ENCODE data around the gene SNX25.
"Not testable (repeated sequence)": the region's sequence is repeated elsewhere in the genome, so short reads cannot be mapped to it uniquely, and the experiment has no call there.

Gene SNX25

DNA sequence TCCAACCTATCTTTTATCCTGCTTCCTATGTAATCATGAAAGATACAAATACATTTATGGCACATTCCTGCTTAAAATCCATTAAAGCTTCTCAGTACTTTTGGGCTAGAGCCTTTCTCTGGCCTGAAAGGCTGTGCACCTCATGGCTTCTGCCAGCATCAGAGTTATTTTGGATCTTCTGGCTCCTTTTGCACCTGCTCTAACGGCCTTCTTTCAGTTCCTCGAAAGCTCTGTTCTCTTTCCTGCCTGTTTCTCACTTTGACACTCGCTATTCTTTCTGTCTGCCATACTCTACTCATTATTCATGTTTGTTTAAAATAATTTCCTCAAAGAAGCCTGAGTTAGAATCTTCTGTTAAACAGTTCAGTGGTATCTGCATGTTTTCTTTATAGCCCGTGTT lies 100.4 kb downstream of the SNX25 start:
- DNase-seq = no peak

DNA sequence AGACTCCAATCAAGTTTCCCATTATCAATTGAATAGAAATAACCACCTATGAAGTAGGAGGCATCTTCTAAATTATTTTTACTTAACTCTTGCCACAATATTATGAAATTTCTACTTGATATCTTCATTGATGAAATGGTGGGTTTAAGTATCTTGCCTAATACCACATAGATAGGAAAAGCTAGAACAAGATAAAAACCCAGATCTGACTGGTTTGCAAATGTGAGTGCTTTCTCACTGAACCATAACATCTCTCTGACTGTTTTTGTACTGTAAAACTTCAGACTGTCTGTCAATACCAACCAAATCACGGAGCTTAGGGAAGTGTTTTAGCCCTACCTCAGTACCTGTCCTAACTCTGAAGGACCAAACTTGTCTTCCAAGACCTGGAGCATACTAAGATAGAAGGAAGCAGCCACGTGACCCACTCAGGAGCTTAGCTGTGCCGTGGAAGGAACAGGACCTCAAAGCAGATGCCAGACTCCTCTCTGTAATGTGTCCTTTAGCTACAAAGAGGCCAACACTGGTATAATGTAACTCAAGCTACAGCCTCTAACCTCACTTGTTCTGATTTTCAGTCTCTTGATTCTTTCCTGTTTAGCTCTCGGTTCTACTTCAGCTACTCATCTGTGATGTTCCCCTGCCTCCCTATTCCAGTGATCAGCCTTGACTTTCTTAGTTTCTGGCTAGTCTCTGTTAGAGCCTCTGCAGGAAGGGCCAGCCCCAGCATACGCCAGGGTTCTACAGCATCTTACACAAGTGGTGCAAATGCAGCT lies 101.9 kb downstream of the SNX25 start:
- no peak for DNase-seq

DNA sequence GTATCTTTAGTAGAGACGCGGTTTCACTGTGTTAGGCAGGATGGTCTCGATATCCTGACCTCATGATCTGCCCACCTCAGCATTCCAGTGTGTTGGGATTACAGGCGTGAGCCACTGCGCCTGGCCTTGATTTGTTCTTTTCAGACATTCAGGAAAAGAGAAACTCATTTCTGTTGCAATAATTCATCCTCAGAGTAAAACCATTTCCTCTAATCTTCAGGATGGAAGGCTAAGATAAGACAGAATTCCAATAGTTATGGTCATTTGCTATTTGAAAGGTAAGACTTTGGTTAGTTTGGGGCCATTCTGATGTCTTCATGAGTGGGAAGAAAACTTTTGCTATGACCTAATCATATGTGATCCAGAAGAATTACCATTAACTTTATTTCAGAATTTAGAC lies 103.3 kb downstream of the SNX25 start:
- DNase-seq = no peak

DNA sequence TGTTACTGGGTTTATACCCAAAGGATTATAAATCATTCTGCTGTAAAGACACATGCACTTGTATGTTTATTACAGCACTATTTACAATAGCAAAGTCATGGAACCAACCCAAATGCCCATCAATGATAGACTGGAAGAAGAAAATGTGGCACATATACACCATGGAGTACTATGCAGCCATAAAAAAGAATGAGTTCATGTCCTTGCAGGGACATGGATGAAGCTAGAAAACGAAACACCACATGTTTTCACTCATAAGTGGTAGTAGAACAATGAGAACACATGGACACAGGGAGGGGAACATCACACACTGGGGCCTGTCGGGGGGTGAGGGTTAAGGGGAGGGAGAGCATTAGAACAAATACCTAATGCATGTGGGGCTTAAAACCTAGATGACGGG lies 108.1 kb downstream of the SNX25 start:
- DNase-seq = not testable (repeated sequence)

DNA sequence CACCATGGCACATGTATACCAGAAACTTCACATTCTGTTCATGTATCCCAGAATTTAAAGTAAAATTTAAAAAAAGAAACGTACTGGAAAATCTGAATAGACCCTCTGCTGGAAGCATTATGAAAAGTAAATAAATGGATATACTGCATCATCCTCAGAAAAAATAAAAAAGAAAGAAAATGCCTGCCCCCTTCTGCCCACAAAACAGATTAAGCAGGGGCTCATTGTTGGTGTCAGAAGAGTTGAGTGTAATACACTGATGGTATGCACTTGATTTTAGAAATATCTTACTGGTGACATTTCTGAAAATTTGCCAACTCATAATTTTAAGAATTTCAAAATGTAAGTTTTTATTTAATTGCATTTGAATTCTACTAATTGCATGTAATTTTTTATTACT lies 108.5 kb downstream of the SNX25 start:
- DNase-seq = no peak

DNA sequence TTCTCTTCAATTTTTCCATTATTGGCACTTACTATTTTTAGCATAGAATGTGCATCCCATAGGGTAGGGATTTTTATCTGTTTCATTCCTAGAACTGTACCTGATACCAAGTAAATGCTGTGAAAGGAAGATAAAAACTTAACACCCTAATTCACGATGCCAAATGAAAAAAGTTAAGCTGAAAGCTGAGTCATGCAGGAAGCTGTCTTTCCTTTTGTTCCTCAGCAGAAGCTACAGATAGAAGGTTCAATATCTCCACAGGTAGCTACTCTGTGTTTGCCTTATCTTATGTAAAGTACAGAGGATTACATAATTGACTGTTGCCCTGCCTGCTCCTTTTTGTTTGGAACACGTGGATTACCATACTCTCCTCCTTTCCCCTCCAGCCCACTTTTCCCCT lies 109.3 kb downstream of the SNX25 start:
- DNase-seq = no peak

DNA sequence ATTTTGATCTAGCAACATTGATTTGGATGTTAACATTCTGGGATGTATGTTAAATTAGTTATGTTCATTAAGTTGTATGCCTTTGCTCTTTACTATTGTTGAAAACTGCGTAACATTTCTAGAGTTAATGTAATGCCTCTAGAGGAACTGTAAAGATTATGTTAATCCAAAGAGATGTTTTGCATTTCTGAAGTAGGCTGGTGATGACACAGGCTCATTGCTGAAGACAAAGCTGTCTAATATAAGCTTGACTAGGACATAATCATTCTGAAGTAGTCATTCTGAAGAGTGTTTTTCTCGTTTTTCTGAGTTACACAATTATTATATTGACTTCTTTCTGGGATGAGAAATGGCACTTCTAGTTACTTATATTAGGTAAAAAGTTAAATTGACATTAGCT lies 113.4 kb downstream of the SNX25 start:
- DNase-seq = no peak

DNA sequence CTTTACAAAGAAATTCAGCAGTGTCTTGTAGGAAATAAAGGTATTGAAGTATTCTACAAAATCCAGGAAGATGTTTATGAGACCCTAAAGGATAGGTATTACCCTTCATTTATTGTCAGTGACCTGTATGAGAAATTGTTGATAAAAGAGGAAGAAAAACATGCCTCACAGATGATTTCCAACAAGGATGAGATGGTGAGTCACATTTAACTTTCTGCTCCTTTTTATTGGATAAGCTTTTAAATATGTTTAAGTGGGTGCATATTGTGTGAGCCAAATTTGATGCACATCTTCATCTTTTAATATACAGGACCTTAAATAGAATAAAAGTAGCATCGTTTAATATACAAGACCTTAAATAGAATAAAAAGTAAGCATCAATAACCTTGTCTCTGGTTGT lies 114.2 kb downstream of the SNX25 start:
- no peak for DNase-seq

DNA sequence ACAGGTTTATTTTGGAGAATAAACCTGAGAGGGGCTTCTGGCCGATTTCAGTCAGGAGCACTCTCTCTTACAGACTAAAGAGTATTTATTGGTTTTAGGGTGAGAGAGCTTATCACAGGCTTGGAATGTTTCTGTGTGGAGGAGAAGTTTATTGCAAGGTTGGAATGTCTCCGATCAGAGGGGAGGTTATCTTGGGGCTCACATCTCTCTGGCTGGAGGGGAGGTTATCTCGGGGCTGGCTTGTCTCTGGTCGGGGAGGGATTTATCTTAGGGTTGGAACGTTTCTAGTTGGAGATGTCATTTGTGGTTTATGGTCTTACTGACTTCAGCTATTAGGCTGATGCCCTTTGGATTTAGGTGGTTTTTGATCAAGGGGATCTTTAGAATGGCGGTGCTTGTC lies 115.0 kb downstream of the SNX25 start:
- DNase-seq = not testable (repeated sequence)

DNA sequence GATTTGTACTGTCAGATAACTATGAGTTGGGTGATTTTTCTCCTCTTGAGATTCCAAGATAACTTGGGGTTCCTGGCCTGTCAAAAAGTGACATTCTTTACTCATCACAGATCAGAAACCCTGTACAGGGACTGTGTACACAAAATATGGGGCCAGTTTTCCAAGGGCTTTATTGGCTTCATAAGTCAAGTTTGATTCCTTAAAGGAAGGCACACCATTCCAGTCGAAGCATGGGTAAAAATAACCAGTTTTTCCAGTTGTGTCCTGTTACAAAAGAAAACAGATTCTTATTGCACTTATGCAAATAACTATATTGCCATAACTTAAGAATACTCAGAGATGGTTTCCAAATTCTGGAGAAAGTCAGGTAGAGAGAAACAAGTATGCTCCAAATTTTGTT lies 116.3 kb downstream of the SNX25 start:
- not testable (repeated sequence) for DNase-seq

DNA sequence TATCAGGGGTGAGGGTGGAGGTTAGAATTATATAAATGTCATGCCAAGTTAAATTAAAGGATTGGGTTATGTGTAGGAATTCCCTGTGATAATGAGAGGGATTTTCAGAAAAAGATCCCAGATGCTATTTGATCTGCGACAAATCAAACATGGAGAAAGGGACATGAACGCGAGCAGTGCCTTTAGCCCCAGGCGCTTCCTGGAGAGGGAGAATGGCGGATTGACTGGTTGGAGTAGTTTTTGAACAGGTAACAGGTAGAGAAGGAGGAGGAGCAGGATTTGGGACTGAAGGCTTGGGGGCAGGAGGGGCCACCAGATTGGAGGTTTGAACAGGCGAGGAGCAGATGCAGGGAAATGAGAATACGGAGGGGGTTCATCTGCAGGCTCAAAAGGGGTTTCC lies 119.2 kb downstream of the SNX25 start:
- DNase-seq = no peak

DNA sequence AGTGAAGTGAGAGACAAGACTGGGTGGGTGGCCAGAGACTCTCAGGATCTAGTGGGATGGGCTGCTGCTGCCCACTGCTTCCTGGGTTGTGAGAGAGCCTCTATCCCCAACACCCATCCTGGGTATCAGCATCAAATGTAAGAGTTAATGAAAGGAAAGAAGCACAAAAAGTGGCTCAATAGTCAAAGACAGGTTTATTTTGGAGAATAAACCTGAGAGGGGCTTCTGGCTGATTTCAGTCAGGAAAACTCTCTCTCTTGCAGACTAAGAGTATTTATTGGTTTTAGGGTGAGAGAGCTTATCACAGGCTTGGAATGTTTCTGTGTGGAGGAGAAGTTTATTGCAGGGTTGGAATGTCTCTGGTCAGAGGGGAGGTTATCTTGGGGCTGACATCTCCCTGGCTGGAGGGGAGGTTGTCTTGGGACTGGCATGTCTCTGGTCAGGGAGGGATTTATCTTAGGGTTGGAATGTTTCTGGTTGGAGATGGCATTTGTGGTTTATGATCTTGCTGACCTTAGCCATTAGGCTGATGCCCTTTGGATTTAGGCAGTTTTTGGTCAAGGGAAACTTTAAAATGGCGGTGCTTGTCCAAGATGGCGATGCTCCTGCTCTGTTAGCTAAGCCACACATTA lies 120.6 kb downstream of the SNX25 start:
- not testable (repeated sequence) for DNase-seq

DNA sequence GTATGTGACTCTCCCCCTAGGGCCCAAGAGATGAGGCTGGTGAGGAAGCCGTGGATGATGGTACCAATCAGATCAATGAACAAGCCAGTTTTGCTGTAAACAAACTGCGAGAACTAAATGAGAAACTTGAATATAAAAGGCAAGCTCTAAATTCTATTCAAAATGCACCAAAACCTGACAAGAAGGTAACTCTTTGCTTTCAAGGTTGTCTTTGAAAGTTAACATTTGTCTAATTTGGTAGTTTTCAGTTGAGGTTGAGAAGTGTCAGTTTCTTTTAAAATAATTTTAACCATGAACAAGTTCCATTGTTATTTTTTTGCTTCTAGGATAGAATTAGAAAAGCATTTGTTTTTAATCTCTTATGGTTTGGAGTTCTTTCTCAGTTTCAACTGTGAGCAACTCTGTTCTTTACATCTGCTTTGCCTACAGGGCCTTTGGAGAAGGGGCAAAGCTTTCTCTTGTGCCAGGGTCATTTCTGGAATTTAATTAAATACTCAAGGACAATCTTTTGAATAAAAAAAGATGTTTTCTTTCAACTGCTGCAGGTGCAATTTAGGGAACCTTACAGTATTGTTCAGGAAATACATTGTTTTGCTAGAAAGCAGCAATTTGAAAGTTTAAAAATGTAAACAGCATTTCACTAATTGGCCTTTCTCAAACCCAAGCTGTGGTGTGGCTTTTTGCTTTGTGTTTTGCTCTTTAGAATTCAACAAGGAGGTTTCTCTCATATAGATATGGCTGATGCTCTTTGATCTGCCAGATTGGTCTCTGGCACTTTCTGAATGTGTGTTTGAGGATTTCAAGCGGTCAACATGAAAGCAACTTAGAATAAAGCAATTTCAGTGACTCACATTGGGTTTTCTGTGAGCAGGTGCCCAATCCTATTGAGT lies 123.4 kb downstream of the SNX25 start:
- DNase-seq = no peak

DNA sequence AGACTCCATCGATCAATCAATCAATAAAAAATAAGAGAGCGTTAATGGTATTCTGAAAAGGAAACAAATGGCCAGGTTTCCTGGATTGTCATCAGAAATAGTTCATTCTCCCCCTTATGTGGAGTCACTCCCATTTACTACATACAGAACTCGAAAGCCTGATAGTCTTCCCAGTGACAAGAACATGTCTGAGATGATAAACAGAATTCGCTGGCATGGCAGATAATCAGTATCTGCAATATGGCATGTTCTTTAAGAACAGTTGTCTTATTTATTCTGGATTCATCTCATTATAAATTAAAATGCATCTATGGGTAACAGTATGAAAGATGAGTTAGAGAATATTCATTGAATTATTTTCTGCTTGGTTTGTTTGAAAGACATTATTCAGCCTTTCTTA lies 124.9 kb downstream of the SNX25 start:
- DNase-seq = no peak

DNA sequence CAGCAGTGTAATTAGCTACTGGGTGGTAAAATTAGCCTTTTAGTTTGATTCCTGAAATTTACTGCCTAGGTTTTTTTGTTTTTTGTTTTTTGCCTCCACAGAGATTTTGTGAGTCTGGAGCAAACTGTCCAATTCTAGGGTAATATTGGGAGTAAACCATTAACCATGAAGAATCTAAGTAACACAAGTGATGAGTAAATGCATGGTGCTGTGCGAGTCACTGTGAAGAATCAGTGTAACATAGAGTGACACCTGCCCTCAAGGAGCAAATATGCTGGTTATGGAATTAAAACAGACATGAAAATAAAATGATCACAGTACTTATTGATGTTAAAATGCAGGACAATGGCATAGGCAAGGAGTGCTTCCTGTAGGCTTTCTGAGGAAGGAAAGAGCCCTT lies 126.2 kb downstream of the SNX25 start:
- DNase-seq = no peak

DNA sequence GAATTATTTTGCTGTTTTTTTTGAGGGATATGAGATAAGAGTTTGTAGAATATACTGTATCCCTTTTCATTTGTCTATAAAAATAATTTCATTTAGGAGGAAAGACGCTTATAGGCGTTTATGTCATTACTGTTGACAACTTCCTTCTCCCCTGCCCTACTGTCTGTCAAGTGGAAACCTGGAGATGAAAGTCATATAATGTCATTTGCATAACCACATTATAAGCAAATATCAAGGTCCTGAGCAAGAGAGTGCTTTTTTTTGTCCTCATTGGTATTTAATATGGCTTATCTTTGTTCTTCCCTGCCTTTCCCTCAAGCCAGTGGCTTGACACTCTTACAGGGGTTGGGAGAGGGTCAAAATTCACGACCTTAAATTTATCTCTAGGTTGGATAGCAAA lies 130.5 kb downstream of the SNX25 start:
- DNase-seq = no peak

DNA sequence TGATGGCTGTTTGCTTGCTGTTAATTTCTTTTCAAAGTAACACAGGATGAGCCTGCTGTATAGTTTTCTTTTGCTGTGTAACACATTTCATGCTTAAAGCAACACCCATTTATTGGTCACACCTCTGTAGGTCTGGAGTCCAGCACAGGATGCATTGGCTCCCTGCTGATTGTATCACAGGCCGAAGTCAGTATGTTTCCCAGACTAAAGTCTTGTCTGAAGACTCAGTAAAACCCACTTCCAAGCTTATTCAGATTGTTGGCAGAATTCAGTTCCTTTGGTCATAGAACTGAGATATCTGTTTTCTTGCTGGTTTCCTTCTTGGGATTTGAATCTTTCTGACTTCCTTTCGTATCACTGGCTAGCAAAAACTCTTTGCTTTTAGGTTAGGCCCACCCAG lies 132.0 kb downstream of the SNX25 start:
- no peak for DNase-seq

DNA sequence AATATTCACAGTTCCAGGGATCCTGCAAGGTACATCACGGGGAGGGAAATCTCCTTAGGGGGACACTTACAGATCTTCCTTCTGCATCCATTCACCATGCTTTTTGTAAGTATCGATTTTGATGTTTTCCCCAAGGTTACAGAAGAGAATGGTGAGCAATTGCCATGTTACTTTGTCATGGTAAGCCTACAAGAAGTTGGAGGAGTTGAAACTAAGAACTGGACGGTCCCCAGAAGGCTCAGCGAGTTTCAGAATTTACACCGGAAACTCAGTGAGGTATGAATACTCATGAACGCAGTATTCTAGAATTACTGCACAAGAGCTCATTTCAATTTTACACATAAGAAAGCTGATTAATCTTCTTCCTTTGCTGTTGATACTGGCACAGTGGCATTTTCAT lies 132.4 kb downstream of the SNX25 start:
- no peak for DNase-seq

DNA sequence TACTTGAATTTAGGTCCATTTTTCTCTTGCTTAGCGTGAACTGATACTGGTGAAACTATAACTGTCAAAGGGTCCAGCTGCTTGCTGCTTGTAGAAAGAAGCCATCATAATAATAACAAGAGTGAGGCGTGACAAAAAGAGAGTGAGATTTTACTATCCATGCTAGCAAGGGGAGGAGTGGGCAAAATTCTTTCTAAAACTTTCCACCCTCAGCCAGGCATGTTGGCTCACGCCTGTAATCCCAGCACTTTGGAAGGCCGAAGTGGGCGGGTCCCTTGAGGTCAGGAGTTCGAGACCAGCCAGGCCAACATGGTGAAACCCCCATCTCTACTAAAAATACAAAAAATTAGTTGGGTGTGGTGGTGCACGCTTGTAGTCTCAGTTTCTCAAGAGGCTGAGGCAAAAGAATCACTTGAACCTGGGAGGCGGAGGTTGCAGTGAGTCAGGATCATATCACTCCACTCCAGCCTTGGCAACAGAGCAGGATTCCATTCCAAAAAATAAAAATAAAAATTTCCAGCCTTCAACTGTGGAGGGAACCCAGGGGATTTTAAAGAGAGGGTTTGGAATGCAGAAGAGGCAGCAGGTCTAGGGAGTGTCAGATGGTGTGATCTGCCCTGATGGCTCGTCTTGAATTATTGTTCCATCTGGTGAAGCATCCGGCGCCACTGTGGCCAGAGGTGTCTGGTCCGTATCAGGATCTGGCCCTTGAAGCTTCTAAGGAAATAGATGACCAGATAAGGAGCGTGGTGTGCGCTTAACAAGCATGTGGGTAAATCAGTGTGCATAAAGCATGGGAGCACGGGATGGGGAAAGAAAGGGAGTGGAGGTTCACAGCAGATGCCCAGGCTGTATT lies 134.6 kb downstream of the SNX25 start:
- DNase-seq = no peak

DNA sequence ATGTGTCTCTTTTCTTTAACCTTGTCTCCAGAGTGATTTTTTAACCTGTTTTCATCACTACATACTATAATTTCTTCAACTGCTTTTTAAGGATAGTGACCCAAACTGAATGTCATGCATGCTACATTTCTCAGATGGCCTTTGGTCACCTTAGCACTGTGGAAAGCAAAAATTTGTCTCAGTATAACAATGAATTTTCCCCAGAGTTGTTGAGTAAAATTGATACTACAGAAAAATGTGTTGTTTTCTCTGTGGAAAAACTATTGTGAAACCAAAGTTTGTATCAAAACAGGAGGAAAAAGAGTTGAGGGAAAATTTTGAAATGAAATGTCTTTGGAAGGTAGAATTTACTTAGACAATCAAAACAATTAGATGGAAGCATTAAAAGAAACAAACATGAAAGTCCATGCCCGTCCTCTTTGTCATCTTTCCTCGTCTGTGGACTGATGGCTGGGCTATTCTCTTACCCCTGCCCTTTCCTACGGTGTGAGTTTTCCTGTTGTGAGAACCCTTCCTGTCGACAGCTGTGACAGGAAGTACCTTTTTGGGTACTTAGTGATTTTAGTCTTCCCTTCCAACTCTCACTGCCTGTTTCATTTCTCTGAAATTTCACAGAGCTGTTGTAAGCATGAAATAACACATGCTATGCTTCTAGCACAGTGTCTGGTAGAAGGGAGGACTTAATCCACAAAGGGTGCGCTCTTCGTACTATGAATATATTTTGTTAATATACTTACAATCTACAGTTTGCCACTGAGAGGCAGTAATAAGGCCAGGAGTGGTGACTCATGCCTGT lies 135.5 kb downstream of the SNX25 start:
- DNase-seq = no peak

DNA sequence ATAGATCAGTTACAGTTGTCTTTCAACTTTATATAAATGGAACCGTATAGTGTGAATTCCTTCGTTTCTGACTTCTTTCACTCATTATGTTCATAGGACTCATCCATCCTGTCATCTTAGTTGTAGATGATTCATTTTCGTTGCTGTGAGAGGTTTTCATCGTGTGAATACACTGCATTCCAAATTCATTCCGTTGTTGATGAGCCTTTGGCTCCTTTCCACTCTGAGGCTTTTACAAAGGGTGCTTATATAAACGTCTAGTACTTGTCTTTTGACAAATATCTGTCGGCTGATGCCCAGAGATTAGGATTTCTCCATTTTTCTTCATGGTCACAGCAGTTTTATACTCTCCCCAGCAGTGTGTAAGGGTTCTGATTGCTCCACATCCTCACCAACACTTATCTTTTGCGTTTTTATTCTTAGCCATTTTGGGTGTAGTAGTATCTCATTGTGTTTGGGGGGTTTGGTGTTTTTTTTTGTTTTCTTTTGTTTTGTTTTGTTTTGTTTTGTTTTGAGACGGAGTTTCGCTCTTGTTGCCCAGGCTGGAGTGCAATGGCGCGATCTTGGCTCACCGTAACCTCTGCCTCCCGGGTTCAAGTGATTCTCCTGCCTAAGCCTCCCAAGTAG lies 137.7 kb downstream of the SNX25 start:
- no peak for DNase-seq

DNA sequence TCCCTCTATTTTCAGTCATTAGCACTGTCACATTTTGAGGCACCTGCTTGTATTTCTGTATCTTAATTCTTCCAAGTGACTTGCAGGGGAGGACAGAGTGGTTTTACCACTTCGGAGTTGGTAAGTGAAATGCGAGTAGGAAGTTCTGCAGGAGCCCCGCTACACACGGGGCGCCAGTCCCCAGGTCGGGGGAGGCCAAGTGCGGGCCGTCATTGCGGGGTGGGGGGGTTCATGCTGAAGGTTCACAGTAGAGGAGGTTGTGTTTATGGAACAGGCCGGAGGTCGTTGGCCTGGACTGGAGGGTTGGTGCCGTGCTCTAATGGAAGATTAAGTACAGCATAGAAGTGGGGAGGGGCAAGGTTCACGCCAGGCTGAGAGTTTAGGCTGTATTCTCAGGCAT lies 142.3 kb downstream of the SNX25 start:
- no peak for DNase-seq

All from stimulated activated CD4-positive, alpha-beta T cell treated with anti-CD3 and anti-CD28 coated beads, Interleukin-4, amount 100 ng/mL, for 1 hour (primary cell).